GM13977 (cell line): Measurements from ENCODE around the gene WASF3.

Experiments
- DNase-seq: peaks from one replicate; pipeline ENCODE4 v3.0.0; 2012; ENCODE audit warnings: low spot score
- CTCF ChIP-seq: IDR thresholded peaks from 2 replicates; pipeline ENCODE4 v1.5.1; 2012; ENCODE audit warnings: mild to moderate bottlenecking, control low read depth; ENCODE audit not compliant: insufficient read depth; ENCODE audit errors: extremely low read depth, missing control alignments
- in situ Hi-C: fragments of 300-500 bp; cut with MboI; formaldehyde crosslinking; loops from one replicate; pipeline ENCODE4 v1.12.0; 2022; ENCODE audit warnings: low sequenced_read_pairs, low pct_unique_long_range_greater_than_20kb, mixed read lengths, inconsistent platforms; ENCODE audit not compliant: unreplicated experiment

The WASF3 gene

GRCh38 chr13:26698392-26699196, 141.1 kb downstream of the WASF3 start:
- peak; percentile 86 for DNase-seq
- peak; percentile 95 for TF ChIP-seq CTCF
- in situ Hi-C loops = loop anchor here (25.0 kb wide), 1 partner anchor 511 kb away; no protein-coding TSS in a partner anchor

GRCh38 chr13:26699197-26699490, 141.7 kb downstream of the WASF3 start:
- no peak for DNase-seq
- no peak for TF ChIP-seq CTCF
- in situ Hi-C loops = loop anchor here (25.0 kb wide), 1 partner anchor 512 kb away; no protein-coding TSS in a partner anchor

- in situ Hi-C loops = no loop called here
- TF ChIP-seq CTCF = no peak
- no peak for DNase-seq
These were observed 148.1 kb downstream of the WASF3 start for GRCh38 chr13:26705536-26705935.

- in situ Hi-C loops = no loop called here
- TF ChIP-seq CTCF = no peak
- no peak for DNase-seq
These were observed 148.9 kb downstream of the WASF3 start for GRCh38 chr13:26706381-26706780.

- peak; percentile 46 for TF ChIP-seq CTCF
- peak; percentile 53 for DNase-seq
- in situ Hi-C loops = no loop called here
These were observed 149.9 kb downstream of the WASF3 start for GRCh38 chr13:26707122-26708006.

GRCh38 chr13:26708007-26708297, 150.5 kb downstream of the WASF3 start:
- DNase-seq = no peak
- TF ChIP-seq CTCF = no peak
- in situ Hi-C loops = no loop called here
